Measurements from ENCODE around the gene CHST11.

DNA sequence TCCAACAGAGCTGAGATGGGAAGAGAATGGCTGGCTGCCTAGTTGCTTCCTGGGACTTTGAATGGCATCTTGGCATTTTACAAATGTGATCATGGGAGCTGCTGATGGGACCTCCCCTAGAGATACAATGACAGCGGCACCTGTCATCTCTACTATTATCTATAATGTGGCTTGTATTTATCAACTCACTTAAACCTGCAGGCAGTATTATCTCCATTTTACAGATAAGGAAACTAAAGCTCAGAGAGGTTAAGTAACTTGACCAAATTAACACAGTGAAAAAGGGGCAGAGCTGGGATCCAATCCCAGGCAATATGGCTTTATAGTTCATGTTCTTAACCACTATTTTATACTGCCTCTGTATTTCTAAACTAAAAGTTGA is 111.7 kb downstream of the CHST11 start:
- no peak for TF ChIP-seq CTCF (IDR thresholded peaks at IDR 0.05; ENCODE audit: low read depth, low read length, poor library complexity, severe bottlenecking)
- TF ChIP-seq EZH2phosphoT487 (IDR thresholded peaks at IDR 0.05; ENCODE audit: borderline replicate concordance, low read length): no peak

All from DOHH2 (cell line).